ENCODE results near the gene FSTL5. TPM values are rescaled to one million over a fixed set of nuclear protein-coding genes. Genes with fewer than 3 reads are reported as not detected.

The FSTL5 gene
- total and polyA plus RNA-seq, 2 of the 13 experiments (the other 11 are each of a cell fraction or from before 2014, with no cell fraction given) = 0.03 to 0.07 TPM

GRCh38 chr4:162131256-162131655, 32.5 kb downstream of the FSTL5 start:
- ATAC-seq = no peak
- no peak for FAIRE-seq
- Histone ChIP-seq H3K27ac (ENCODE audit: extremely low read length, insufficient read depth, low read length) (no peak overlapping the region), H3K9ac (ENCODE audit: insufficient read depth, low read depth, low read length) (no peak overlapping the region), H2AFZ (ENCODE audit: low read length) (no peak overlapping the region), H3K9me3 (ENCODE audit: low read length) (no peaks in the 10 kb centered on the region), H3K4me3 (replicated peaks in 1 of 3; ENCODE audit: insufficient read depth in 1 of 3, low read depth in 2 of 3, low read length in 3 of 3) (no peak overlapping the region), H3K36me3 (replicated peaks in 1 of 2; ENCODE audit: control insufficient read depth in 1 of 2, insufficient read depth in 2 of 2, low read length in 2 of 2) (no peaks in the 10 kb centered on the region), H3K79me2 (ENCODE audit: insufficient read depth, low read length) (no peaks in the 10 kb centered on the region), H3K27me3 (ENCODE audit: control insufficient read depth in 1 of 2, insufficient read depth in 2 of 2, low read length in 2 of 2) (peaks cover 0 to 2% of the 10 kb centered on the region in 2 experiments; a peak in 1 of 5 replicates), H4K20me1 (ENCODE audit: insufficient read depth, low read length) (no peaks in the 10 kb centered on the region), H3K4me2 (ENCODE audit: low read depth, low read length) (no peak overlapping the region), H3K4me1 (ENCODE audit: insufficient read depth, low read length) (no peaks in the 10 kb centered on the region)
- no peak for TF ChIP-seq SETDB1 (CRISPR knock-in tag; IDR thresholded peaks at IDR 0.05; ENCODE audit: borderline replicate concordance)
- TF ChIP-seq NCOR1 (IDR thresholded peaks at IDR 0.05; ENCODE audit: borderline replicate concordance, low read length) = no peak
- TF ChIP-seq CEBPZ (IDR thresholded peaks at IDR 0.05; ENCODE audit: low read length) = no peak
- no peak for TF ChIP-seq MBNL3 (CRISPR knock-in tag; conservative IDR thresholded peaks at IDR 0.05)
- no peak for TF ChIP-seq TAF1 (CRISPR knock-in tag; IDR thresholded peaks at IDR 0.05)
- no peak for TF ChIP-seq NPAS2 (CRISPR knock-in tag; IDR thresholded peaks at IDR 0.05; ENCODE audit: borderline replicate concordance)
- TF ChIP-seq ISL2 (CRISPR knock-in tag; IDR thresholded peaks at IDR 0.05) = no peak
- in situ Hi-C loops (cut with HindIII; ENCODE audit: extremely low pct_ligation_motif_present, low pct_unique_long_range_greater_than_20kb) = no loop called here
- intact Hi-C loops (cut with micrococcal nuclease; ENCODE audit: unreplicated experiment) = no loop called here
- ChIA-PET POLR2A (no interaction called here), CTCF (ENCODE audit: low intra/inter-chr PET ratio, low total read pairs) (no interaction called here)
- DNase-seq (ENCODE audit: low spot score) = no peak
- WGBS (ENCODE audit: low lambda C conversion rate) = 6% methylated on average over 2 of the region's 2 CpGs
- BruUV-seq (replicated peaks) = no TSS peak
